ENCODE data around the gene CERS4.
A peak's percentile ranks its signal among the peaks of the same experiment; 100 is the strongest.

The CERS4 gene

DNA sequence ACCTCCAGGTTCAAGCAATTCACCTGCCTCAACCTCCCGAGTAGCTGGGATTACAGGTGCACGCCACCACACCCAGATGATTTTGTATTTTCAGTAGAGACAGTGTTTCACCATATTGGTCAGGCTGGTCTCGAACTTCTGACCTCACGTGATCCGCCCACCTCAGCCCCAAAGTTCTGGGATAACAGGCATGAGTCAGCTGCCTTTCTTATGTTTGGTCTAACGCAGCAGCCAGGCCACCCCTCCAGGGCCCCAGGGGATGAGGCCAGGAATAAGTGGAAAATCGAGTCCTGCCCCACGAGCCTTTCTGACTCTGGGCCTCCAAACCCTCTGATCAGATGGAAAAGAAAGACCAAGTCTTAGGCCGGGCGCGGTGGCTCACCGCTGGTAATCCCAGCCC is 44.5 kb downstream of the CERS4 start:
- no peak overlapping the region for H2BK15ac ChIP-seq (ENCODE audit: low read depth, poor library complexity, severe bottlenecking)

GRCh38 chr19:8254286-8255001 is 45.3 kb downstream of the CERS4 start:
- Histone ChIP-seq H3K18ac (ENCODE audit: low read depth in 1 of 2, low read length in 2 of 2) (no peak overlapping the region), H2BK5ac (ENCODE audit: low read depth, low read length, poor library complexity, severe bottlenecking) (no peak overlapping the region), H3K4ac (ENCODE audit: low read depth in 1 of 2, low read length in 2 of 2) (no peak overlapping the region), H3K79me1 (replicated peaks; ENCODE audit: low read length, poor library complexity, severe bottlenecking) (no peaks in the 10 kb centered on the region), H3K14ac (ENCODE audit: low read length in 2 of 2) (no peak overlapping the region), H3K9ac (ENCODE audit: low read length) (no peak overlapping the region), H3K9me3 (ENCODE audit: control insufficient read depth, low read length) (no peaks in the 10 kb centered on the region), H2BK12ac (ENCODE audit: low read length in 2 of 2) (no peak overlapping the region), H3K4me1 (ENCODE audit: control insufficient read depth, insufficient read depth, low read depth, low read length) (no peaks in the 10 kb centered on the region), H2BK120ac (ENCODE audit: low read depth, low read length) (no peak overlapping the region), H4K91ac (ENCODE audit: low read length) (no peak overlapping the region), H3K36me3 (ENCODE audit: control insufficient read depth in 1 of 2, insufficient read depth in 2 of 2, low read depth in 1 of 2, low read length in 2 of 2) (peaks cover 13 to 33% of the 10 kb centered on the region in 2 experiments), H2BK15ac (ENCODE audit: low read depth, poor library complexity, severe bottlenecking) (no peak overlapping the region), H3K4me3 (ENCODE audit: insufficient read depth in 1 of 2, low read depth in 1 of 2, low read length in 2 of 2) (no peak overlapping the region), H2AFZ (ENCODE audit: low read depth, low read length) (no peak overlapping the region), H2AK5ac (ENCODE audit: low read length, severe bottlenecking) (no peak overlapping the region), H3K23ac (ENCODE audit: low read length in 2 of 2) (no peak overlapping the region), H3K27ac (ENCODE audit: low read length, poor library complexity, severe bottlenecking) (no peak overlapping the region), H3K4me2 (ENCODE audit: low read length, poor library complexity, severe bottlenecking) (no peak overlapping the region), H3K27me3 (ENCODE audit: control insufficient read depth in 1 of 2, insufficient read depth in 1 of 2, low read length in 2 of 2) (no peaks in the 10 kb centered on the region), H4K8ac (ENCODE audit: low read length) (no peak overlapping the region)
- WGBS, result 89% methylated on average over 10 of the region's 11 CpGs
- no peak for DNase-seq

More for the DNA sequence above, 44.5 kb downstream of the CERS4 start:
- H3K4ac ChIP-seq (ENCODE audit: low read depth in 1 of 2, low read length in 2 of 2), result no peak overlapping the region
- H3K4me3 ChIP-seq (ENCODE audit: insufficient read depth in 1 of 2, low read depth in 1 of 2, low read length in 2 of 2), result no peak overlapping the region
- WGBS, result 77% methylated on average over 12 of the region's 12 CpGs
- no peak overlapping the region for H3K18ac ChIP-seq (ENCODE audit: low read depth in 1 of 2, low read length in 2 of 2)
- H3K9ac ChIP-seq (ENCODE audit: low read length), result no peak overlapping the region
- no peak overlapping the region for H3K14ac ChIP-seq (ENCODE audit: low read length in 2 of 2)
- H3K79me1 ChIP-seq (replicated peaks; ENCODE audit: low read length, poor library complexity, severe bottlenecking), result no peaks in the 10 kb centered on the region
- no peak overlapping the region for H3K4me2 ChIP-seq (ENCODE audit: low read length, poor library complexity, severe bottlenecking)
- no peak overlapping the region for H3K23ac ChIP-seq (ENCODE audit: low read length in 2 of 2)
- H3K27me3 ChIP-seq (ENCODE audit: control insufficient read depth in 1 of 2, insufficient read depth in 1 of 2, low read length in 2 of 2), result no peaks in the 10 kb centered on the region
- no peaks in the 10 kb centered on the region for H3K4me1 ChIP-seq (ENCODE audit: control insufficient read depth, insufficient read depth, low read depth, low read length)
- DNase-seq, result no peak
- H2BK120ac ChIP-seq (ENCODE audit: low read depth, low read length), result no peak overlapping the region
- H3K27ac ChIP-seq (ENCODE audit: low read length, poor library complexity, severe bottlenecking), result no peak overlapping the region
- no peak overlapping the region for H2AK5ac ChIP-seq (ENCODE audit: low read length, severe bottlenecking)
- no peak overlapping the region for H4K8ac ChIP-seq (ENCODE audit: low read length)
- H3K9me3 ChIP-seq (ENCODE audit: control insufficient read depth, low read length), result no peaks in the 10 kb centered on the region
- H3K36me3 ChIP-seq (ENCODE audit: control insufficient read depth in 1 of 2, insufficient read depth in 2 of 2, low read depth in 1 of 2, low read length in 2 of 2), result peaks cover 13 to 33% of the 10 kb centered on the region in 2 experiments
- no peak overlapping the region for H2AFZ ChIP-seq (ENCODE audit: low read depth, low read length)
- no peak overlapping the region for H4K91ac ChIP-seq (ENCODE audit: low read length)
- no peak overlapping the region for H2BK5ac ChIP-seq (ENCODE audit: low read depth, low read length, poor library complexity, severe bottlenecking)
- H2BK12ac ChIP-seq (ENCODE audit: low read length in 2 of 2), result no peak overlapping the region

GRCh38 chr19:8255426-8256125 is 46.4 kb downstream of the CERS4 start:
- Histone ChIP-seq H3K18ac (ENCODE audit: low read depth in 1 of 2, low read length in 2 of 2) (no peak overlapping the region), H3K36me3 (ENCODE audit: control insufficient read depth in 1 of 2, insufficient read depth in 2 of 2, low read depth in 1 of 2, low read length in 2 of 2) (peaks cover 13 to 33% of the 10 kb centered on the region in 2 experiments), H2BK15ac (ENCODE audit: low read depth, poor library complexity, severe bottlenecking) (no peak overlapping the region), H3K79me1 (replicated peaks; ENCODE audit: low read length, poor library complexity, severe bottlenecking) (no peaks in the 10 kb centered on the region), H2BK5ac (ENCODE audit: low read depth, low read length, poor library complexity, severe bottlenecking) (no peak overlapping the region), H3K27ac (ENCODE audit: low read length, poor library complexity, severe bottlenecking) (no peak overlapping the region), H2AK5ac (ENCODE audit: low read length, severe bottlenecking) (no peak overlapping the region), H3K14ac (ENCODE audit: low read length in 2 of 2) (no peak overlapping the region), H3K4me3 (ENCODE audit: insufficient read depth in 1 of 2, low read depth in 1 of 2, low read length in 2 of 2) (no peak overlapping the region), H2BK12ac (ENCODE audit: low read length in 2 of 2) (no peak overlapping the region), H3K4ac (ENCODE audit: low read depth in 1 of 2, low read length in 2 of 2) (no peak overlapping the region), H2AFZ (ENCODE audit: low read depth, low read length) (no peak overlapping the region), H4K8ac (ENCODE audit: low read length) (no peak overlapping the region), H3K27me3 (ENCODE audit: control insufficient read depth in 1 of 2, insufficient read depth in 1 of 2, low read length in 2 of 2) (no peaks in the 10 kb centered on the region), H3K23ac (ENCODE audit: low read length in 2 of 2) (peak overlapping the region in 1 of 2 experiments; percentile 36), H2BK120ac (ENCODE audit: low read depth, low read length) (no peak overlapping the region), H3K9ac (ENCODE audit: low read length) (no peak overlapping the region), H4K91ac (ENCODE audit: low read length) (no peak overlapping the region), H3K9me3 (ENCODE audit: control insufficient read depth, low read length) (no peaks in the 10 kb centered on the region), H3K4me2 (ENCODE audit: low read length, poor library complexity, severe bottlenecking) (no peak overlapping the region), H3K4me1 (ENCODE audit: control insufficient read depth, insufficient read depth, low read depth, low read length) (no peaks in the 10 kb centered on the region)
- DNase-seq, result no peak
- WGBS, result 89% methylated on average over 17 of the region's 18 CpGs

- no peak overlapping the region for H2BK120ac ChIP-seq (ENCODE audit: low read depth, low read length)
- H2BK15ac ChIP-seq (ENCODE audit: low read depth, poor library complexity, severe bottlenecking), result no peak overlapping the region
- DNase-seq, result no peak
- no peaks in the 10 kb centered on the region for H3K27me3 ChIP-seq (ENCODE audit: control insufficient read depth in 1 of 2, insufficient read depth in 1 of 2, low read length in 2 of 2)
- H4K91ac ChIP-seq (ENCODE audit: low read length), result no peak overlapping the region
- H3K27ac ChIP-seq (ENCODE audit: low read length, poor library complexity, severe bottlenecking), result no peak overlapping the region
- no peaks in the 10 kb centered on the region for H3K9me3 ChIP-seq (ENCODE audit: control insufficient read depth, low read length)
- no peak overlapping the region for H2AK5ac ChIP-seq (ENCODE audit: low read length, severe bottlenecking)
- no peak overlapping the region for H3K18ac ChIP-seq (ENCODE audit: low read depth in 1 of 2, low read length in 2 of 2)
- H2AFZ ChIP-seq (ENCODE audit: low read depth, low read length), result no peak overlapping the region
- H4K8ac ChIP-seq (ENCODE audit: low read length), result no peak overlapping the region
- H3K4ac ChIP-seq (ENCODE audit: low read depth in 1 of 2, low read length in 2 of 2), result no peak overlapping the region
- H3K4me1 ChIP-seq (ENCODE audit: control insufficient read depth, insufficient read depth, low read depth, low read length), result no peaks in the 10 kb centered on the region
- H2BK5ac ChIP-seq (ENCODE audit: low read depth, low read length, poor library complexity, severe bottlenecking), result no peak overlapping the region
- H3K36me3 ChIP-seq (ENCODE audit: control insufficient read depth in 1 of 2, insufficient read depth in 2 of 2, low read depth in 1 of 2, low read length in 2 of 2), result peaks cover 13 to 34% of the 10 kb centered on the region in 2 experiments
- no peak overlapping the region for H3K9ac ChIP-seq (ENCODE audit: low read length)
- H3K79me1 ChIP-seq (replicated peaks; ENCODE audit: low read length, poor library complexity, severe bottlenecking), result no peaks in the 10 kb centered on the region
- no peak overlapping the region for H2BK12ac ChIP-seq (ENCODE audit: low read length in 2 of 2)
- 97% methylated on average over 15 of the region's 15 CpGs for WGBS
- no peak overlapping the region for H3K23ac ChIP-seq (ENCODE audit: low read length in 2 of 2)
- H3K14ac ChIP-seq (ENCODE audit: low read length in 2 of 2), result no peak overlapping the region
- H3K4me2 ChIP-seq (ENCODE audit: low read length, poor library complexity, severe bottlenecking), result no peak overlapping the region
- no peak overlapping the region for H3K4me3 ChIP-seq (ENCODE audit: insufficient read depth in 1 of 2, low read depth in 1 of 2, low read length in 2 of 2)
These were observed 47.3 kb downstream of the CERS4 start for GRCh38 chr19:8256276-8257051.
